H1 (cell line): ENCODE results near the gene HGFAC. TPM values are rescaled to one million over a fixed set of nuclear protein-coding genes. Genes with fewer than 3 reads are reported as not detected.
A peak's percentile ranks its signal among the peaks of the same experiment; 100 is the strongest.

Experiments used
- CTCF ChIA-PET: fragments of 300-600 bp; sonication (Branson Sonifier 250); formaldehyde crosslinking; loops from one replicate; lab custom pipeline; 2021; ENCODE audit not compliant: partially characterized antibody; lab: Charles Lee
- POLR2A ChIA-PET: fragments of 300-600 bp; sonication (Branson Sonifier 250); formaldehyde crosslinking; loops from one replicate; lab custom pipeline; 2021; ENCODE audit warnings: inconsistent platforms; ENCODE audit not compliant: partially characterized antibody; lab: Charles Lee
- DNase-seq, 2 experiments: peaks; one replicate each; pipeline versions ENCODE4 v3.0.0 to v3.0.0-alpha.2; 2010 to 2022; ENCODE audit warnings: low spot score in 2 of 2, low read depth in 1 of 2, mixed read lengths in 1 of 2
- FAIRE-seq: peaks from 2 replicates; lab custom pipeline; 2011; peaks lifted over from hg19 to GRCh38; lab: Jason Lieb, UNC
- H2AFZ ChIP-seq: 2 replicates; pipeline ENCODE4 v1.8.1; 2012; ENCODE audit warnings: low read length, inconsistent platforms
- H2AK5ac ChIP-seq: 2 replicates; pipeline ENCODE4 v1.6.1; 2013; ENCODE audit warnings: low read depth, low read length
- H2BK120ac ChIP-seq: replicated peaks from 2 replicates; pipeline ENCODE3; 2013; ENCODE audit warnings: low read depth, low read length, inconsistent platforms
- H2BK12ac ChIP-seq: 2 replicates; pipeline ENCODE4 v1.6.1; 2013; ENCODE audit warnings: low read depth, low read length
- H2BK15ac ChIP-seq: 2 replicates; pipeline ENCODE4 v1.6.1; 2013; ENCODE audit warnings: low read length
- H2BK20ac ChIP-seq: 2 replicates; pipeline ENCODE4 v1.6.1; 2013; ENCODE audit warnings: low read length
- H2BK5ac ChIP-seq: 2 replicates; pipeline ENCODE4 v1.6.1; 2013; ENCODE audit warnings: low read depth, low read length
- H3K14ac ChIP-seq: 2 replicates; pipeline ENCODE4 v1.6.1; 2013; ENCODE audit warnings: inconsistent platforms; ENCODE audit not compliant: insufficient read length
- H3K18ac ChIP-seq: 2 replicates; pipeline ENCODE4 v1.6.1; 2013; ENCODE audit warnings: low read length; ENCODE audit errors: extremely low read depth
- H3K23ac ChIP-seq: 2 replicates; pipeline ENCODE4 v1.6.1; 2013; ENCODE audit warnings: inconsistent platforms; ENCODE audit not compliant: insufficient read length
- H3K23me2 ChIP-seq: 2 replicates; pipeline ENCODE4 v1.6.1; 2013; ENCODE audit warnings: low read depth, low read length
- H3K27ac ChIP-seq: 2 replicates; pipeline ENCODE4 v1.6.1; 2011; ENCODE audit warnings: low read depth, low read length, inconsistent platforms
- H3K27me3 ChIP-seq, 4 experiments: replicated peaks in 1 of 4; 1 replicate in 1 of 4; 2 replicates in 3 of 4; pipeline versions ENCODE4 v1.6.1 to v1.8.1; 2011 to 2013; ENCODE audit warnings: low read length in 3 of 4, mild to moderate bottlenecking in 3 of 4, inconsistent platforms in 2 of 4, mixed read lengths in 2 of 4, moderate library complexity in 1 of 4; ENCODE audit not compliant: control insufficient read depth in 3 of 4, insufficient read depth in 3 of 4; ENCODE audit errors: extremely low read depth in 1 of 4
- H3K36me3 ChIP-seq, 4 experiments: 2 replicates each; pipeline versions ENCODE4 v1.6.1 to v1.8.1; 2011 to 2013; ENCODE audit warnings: mild to moderate bottlenecking in 4 of 4, low read length in 3 of 4, moderate library complexity in 2 of 4, control low read depth in 1 of 4, inconsistent platforms in 1 of 4; ENCODE audit not compliant: insufficient read depth in 4 of 4, control insufficient read depth in 2 of 4
- H3K4ac ChIP-seq: replicated peaks from 2 replicates; pipeline ENCODE3; 2013; ENCODE audit warnings: low read length, low read depth, mixed read lengths, inconsistent platforms; ENCODE audit not compliant: insufficient read length
- H3K4me1 ChIP-seq, 4 experiments: replicated peaks in 1 of 4; 1 replicate in 1 of 4; 2 replicates in 3 of 4; pipeline versions ENCODE4 v1.6.1 to v1.8.1; 2011 to 2013; ENCODE audit warnings: low read length in 3 of 4, inconsistent platforms in 2 of 4, mixed read lengths in 1 of 4; ENCODE audit not compliant: insufficient read depth in 4 of 4, control insufficient read depth in 3 of 4
- H3K4me2 ChIP-seq, 2 experiments: 2 replicates each; pipeline versions ENCODE4 v1.6.1 to v1.8.1; 2011 to 2013; ENCODE audit warnings: low read depth in 2 of 2, low read length in 2 of 2, control low read depth in 1 of 2, inconsistent platforms in 1 of 2, mild to moderate bottlenecking in 1 of 2; ENCODE audit not compliant: insufficient read depth in 1 of 2
- H3K4me3 ChIP-seq, 4 experiments: fragments of 200-600, 300-600 bp in 1 of 4; sonication (generic), shearing (Covaris generic), sonication (Bioruptor Twin) in 1 of 4; 2 replicates each; pipeline versions ENCODE4 v1.5.1 to v1.8.1; 2011 to 2016; ENCODE audit warnings: low read length in 4 of 4, low read depth in 3 of 4, control low read depth in 2 of 4, inconsistent platforms in 2 of 4, mild to moderate bottlenecking in 2 of 4, mixed read lengths in 1 of 4, moderate library complexity in 1 of 4; ENCODE audit not compliant: insufficient read depth in 2 of 4; ENCODE audit errors: extremely low read depth in 1 of 4
- H3K56ac ChIP-seq: replicated peaks from 2 replicates; pipeline ENCODE3; 2013; ENCODE audit warnings: low read depth, mild to moderate bottlenecking, mixed read lengths, low read length, inconsistent platforms; ENCODE audit not compliant: insufficient read length
- H3K79me1 ChIP-seq: 2 replicates; pipeline ENCODE4 v1.6.1; 2013; ENCODE audit warnings: low read depth, low read length, control low read depth
- H3K79me2 ChIP-seq, 2 experiments: 2 replicates each; pipeline versions ENCODE4 v1.6.1 to v1.8.1; 2012 to 2013; ENCODE audit warnings: low read length in 2 of 2, mild to moderate bottlenecking in 2 of 2, inconsistent platforms in 1 of 2; ENCODE audit not compliant: insufficient read depth in 2 of 2, control insufficient read depth in 1 of 2
- H3K9ac ChIP-seq, 4 experiments: replicated peaks in 1 of 4; 1 replicate in 1 of 4; 2 replicates in 3 of 4; pipeline versions ENCODE4 v1.6.1 to v1.8.1; 2011 to 2013; ENCODE audit warnings: low read depth in 3 of 4, low read length in 3 of 4, control low read depth in 2 of 4, mild to moderate bottlenecking in 2 of 4, moderate library complexity in 2 of 4, inconsistent platforms in 1 of 4; ENCODE audit errors: extremely low read depth in 1 of 4
- H3K9me3 ChIP-seq, 2 experiments: 2 replicates each; pipeline versions ENCODE4 v1.6.1 to v1.8.1; 2012 to 2013; ENCODE audit warnings: mild to moderate bottlenecking in 2 of 2, moderate library complexity in 2 of 2, control low read depth in 1 of 2, inconsistent platforms in 1 of 2, low read depth in 1 of 2, low read length in 1 of 2, mixed read lengths in 1 of 2; ENCODE audit not compliant: insufficient read depth in 2 of 2
- H4K20me1 ChIP-seq, 2 experiments: replicated peaks in 1 of 2; 2 replicates each; pipeline versions ENCODE3 to v1.8.1; 2011 to 2013; ENCODE audit warnings: inconsistent platforms in 2 of 2, low read length in 2 of 2, mild to moderate bottlenecking in 1 of 2; ENCODE audit not compliant: insufficient read depth in 2 of 2, control insufficient read depth in 1 of 2
- H4K5ac ChIP-seq: 2 replicates; pipeline ENCODE4 v1.6.1; 2013; ENCODE audit warnings: low read length, low read depth, mixed read lengths, inconsistent platforms; ENCODE audit not compliant: insufficient read length
- H4K8ac ChIP-seq: 2 replicates; pipeline ENCODE4 v1.8.0; 2013; ENCODE audit warnings: mild to moderate bottlenecking, moderate library complexity, low read length, inconsistent platforms; ENCODE audit not compliant: insufficient read depth; ENCODE audit errors: extremely low read depth
- H4K91ac ChIP-seq: replicated peaks from 2 replicates; pipeline ENCODE3; 2013; ENCODE audit warnings: low read length, mixed read lengths, inconsistent platforms; ENCODE audit not compliant: insufficient read length
- E2F6 ChIP-seq: IDR thresholded peaks from 2 replicates; pipeline ENCODE4 v1.6.1; 2012; ENCODE audit warnings: inconsistent platforms
- GTF2F1 ChIP-seq: IDR thresholded peaks from 2 replicates; pipeline ENCODE4 v1.6.1; 2012; ENCODE audit warnings: low read depth, low read length, improper control_type of control experiment, borderline replicate concordance
- HDAC2 ChIP-seq, 2 experiments: fragments of 300-600 bp in 1 of 2; sonication (generic) in 1 of 2; IDR thresholded peaks; 2 replicates each; pipeline ENCODE4 v1.6.1; 2011 to 2012; ENCODE audit warnings: low read depth in 2 of 2, low read length in 2 of 2, mild to moderate bottlenecking in 2 of 2, moderate library complexity in 2 of 2, borderline replicate concordance in 1 of 2, inconsistent platforms in 1 of 2
- JUN ChIP-seq: IDR thresholded peaks from 2 replicates; pipeline ENCODE4 v1.6.1; 2011; ENCODE audit warnings: low read depth, mild to moderate bottlenecking, improper control_type of control experiment, low read length
- RBBP5 ChIP-seq: IDR thresholded peaks from 2 replicates; pipeline ENCODE4 v1.7.1; 2012; ENCODE audit warnings: low read depth, mild to moderate bottlenecking, inconsistent platforms, low read length, moderate library complexity, borderline replicate concordance
- RNF2 ChIP-seq: fragments of 200-900, 300-1000 bp; sonication (generic); IDR thresholded peaks from 2 replicates; pipeline ENCODE4 v1.7.1; 2016; ENCODE audit warnings: borderline replicate concordance, low read depth, mild to moderate bottlenecking, antibody characterized with exemption, low read length; ENCODE audit not compliant: poor library complexity, severe bottlenecking; ENCODE audit errors: missing control alignments
- WGBS, 2 experiments: shearing (Covaris generic) in 1 of 2; methylation state at CpG; one replicate each; pipeline versions ENCODE4 v1.1.6 to v1.1.7; 2013 to 2015; ENCODE audit warnings: low lambda C conversion rate in 2 of 2, mixed read lengths in 2 of 2, inconsistent platforms in 1 of 2, low coverage in 1 of 2, missing lambda C conversion rate in 1 of 2; ENCODE audit not compliant: insufficient replicate concordance in 2 of 2, insufficient coverage in 1 of 2, insufficient read length in 1 of 2; ENCODE audit errors: extremely low coverage in 1 of 2, missing lambda C conversion rate in 1 of 2; 5-methylcytosine and 5-hydroxymethylcytosine counted together
- polyA plus RNA-seq, 7 experiments: library from polyadenylated mRNA; depleted of rRNA in 3 of 7; stranded (reverse) in 5 of 7; unstranded in 2 of 7; fragments of >200 nt in 5 of 7; fragments of 200-250 nt in 2 of 7; gene quantifications; 1 replicate in 5 of 7; 2 replicates in 1 of 7; 4 replicates in 1 of 7; pipeline versions ENCODE4 v1.2.1 to v1.2.3, GENCODE V29; 2011 to 2013; ENCODE audit warnings: missing spikeins in 2 of 7, mixed read lengths in 2 of 7
- total RNA-seq: library from RNA; stranded (reverse); fragmentation: NEBNext Ultra II Directional; extraction: Animal tissue kit (Norgen Biotek cat#: 25700); gene quantifications from 2 replicates; pipeline ENCODE4 v1.2.1, GENCODE V29; 2021

HGFAC gene
- total and polyA plus RNA-seq, 2 of the 8 experiments (the other 6 are each of a cell fraction or from before 2014, with no cell fraction given) = 0.14 to 0.15 TPM

- Histone ChIP-seq H3K79me1 (peaks cover 4% of the 10 kb centered on the region), H2BK5ac (peak overlapping the region; percentile 32; the same call in 1 of the 2 replicates), H3K79me2 (no peaks in the 10 kb centered on the region), H2BK15ac (no peak overlapping the region), H3K23ac (no peak overlapping the region), H3K4me2 (no peak overlapping the region), H4K8ac (no peak overlapping the region; the same call in 1 of the 2 replicates), H2AFZ (no peak overlapping the region), H3K27me3 (no peaks in the 10 kb centered on the region), H3K14ac (no peak overlapping the region), H3K27ac (no peak overlapping the region), H3K4me3 (no peak overlapping the region), H3K9ac (no peak overlapping the region), H3K36me3 (peaks cover 0 to 4% (median 0%) of the 10 kb centered on the region in 4 experiments; a peak in 2 of 8 replicates), H4K20me1 (peaks cover 4 to 12% of the 10 kb centered on the region in 2 experiments), H2AK5ac (no peak overlapping the region), H2BK20ac (no peak overlapping the region), H2BK12ac (no peak overlapping the region), H3K4me1 (no peaks in the 10 kb centered on the region; a peak in 4 of 7 replicates), H3K9me3 (no peaks in the 10 kb centered on the region), H4K5ac (no peak overlapping the region), H3K4ac (no peak overlapping the region), H3K23me2 (no peaks in the 10 kb centered on the region; the same call in 1 of the 2 replicates), H2BK120ac (no peak overlapping the region), H3K18ac (no peak overlapping the region), H3K56ac (no peak overlapping the region), H4K91ac (peak overlapping the region; percentile 80)
- DNase-seq (no peak), FAIRE-seq (no peak)
- TF ChIP-seq HDAC2 (IDR thresholded peaks at IDR 0.05; ENCODE audit: borderline replicate concordance in 1 of 2, low read depth in 2 of 2, low read length in 2 of 2) = no peak
- TF ChIP-seq JUN = no peak
- no peak for TF ChIP-seq GTF2F1
- TF ChIP-seq RNF2 = no peak
- no peak for TF ChIP-seq E2F6
- no peak for TF ChIP-seq RBBP5
- ChIA-PET CTCF (interaction anchor here (0.7 to 4.0 kb wide), 14 partner anchors 9 to 76 kb away, joined by 3 to 23 read pairs (median 3); no protein-coding TSS in a partner anchor), POLR2A (interaction anchor here (0.7 kb wide), 1 partner anchor 26 kb away, joined by 3 read pairs; no protein-coding TSS in a partner anchor)
- WGBS, 2 experiments = 92% methylated on average over 30 of the region's 32 CpGs; no CpG with 5 or more reads in 1 of the 2 experiments
Observed at GRCh38 chr4:3413675-3414420, 27.9 kb upstream of the HGFAC start.
